CD4-positive, alpha-beta T cell treated with Interleukin-15 for 4 hours (primary cell): Measurements from ENCODE around the gene FAM3A.
A peak's percentile ranks its signal among the peaks of the same experiment; 100 is the strongest.
"Not testable (repeated sequence)": the region's sequence is repeated elsewhere in the genome, so short reads cannot be mapped to it uniquely, and the experiment has no call there.

Experiments used
- DNase-seq: peaks from one replicate; pipeline ENCODE4 v3.0.0-alpha.2; 2020; ENCODE audit warnings: low spot score

FAM3A gene, protein sequence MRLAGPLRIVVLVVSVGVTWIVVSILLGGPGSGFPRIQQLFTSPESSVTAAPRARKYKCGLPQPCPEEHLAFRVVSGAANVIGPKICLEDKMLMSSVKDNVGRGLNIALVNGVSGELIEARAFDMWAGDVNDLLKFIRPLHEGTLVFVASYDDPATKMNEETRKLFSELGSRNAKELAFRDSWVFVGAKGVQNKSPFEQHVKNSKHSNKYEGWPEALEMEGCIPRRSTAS

DNA sequence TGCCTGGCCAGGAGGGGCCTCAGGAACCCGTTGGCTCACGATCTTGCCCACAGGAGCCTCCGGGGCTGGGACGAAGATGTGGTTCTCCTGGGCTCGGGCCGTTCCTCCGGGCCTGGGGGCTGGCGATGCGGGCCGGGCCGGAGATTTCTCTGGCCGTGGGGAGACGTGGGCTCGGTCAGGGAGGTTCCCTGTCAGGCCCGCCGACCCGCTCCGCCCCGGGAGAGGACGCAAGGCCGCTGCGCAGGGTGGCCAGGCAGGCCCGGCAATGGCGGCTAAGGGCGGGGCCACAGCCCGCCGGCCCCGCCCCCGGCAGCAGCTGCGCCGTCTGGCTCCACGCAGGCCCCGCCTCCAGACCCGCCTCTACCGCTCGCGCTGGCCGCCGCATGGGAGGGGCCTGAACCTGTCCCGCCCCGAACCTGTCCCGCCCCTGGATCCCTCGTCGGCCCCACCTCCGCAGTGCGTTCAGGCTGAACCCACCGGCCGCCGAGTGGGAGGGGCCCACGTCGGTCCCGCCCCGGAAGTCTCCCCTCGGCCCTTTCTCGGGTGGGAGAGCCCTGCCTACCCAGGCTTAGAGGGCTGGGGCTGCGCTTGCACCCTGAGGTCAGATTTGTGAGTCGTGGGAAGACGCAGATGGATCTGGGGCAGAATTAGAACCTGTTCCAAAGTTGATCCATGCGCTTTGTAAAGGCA is at the start of gene FAM3A:
TSS of gene FAM3A (minus strand) at position 267 of the 690 bp plus-strand sequence. CDS start 460 bp downstream, outside the sequence.
- DNase-seq = peak; percentile 92

DNA sequence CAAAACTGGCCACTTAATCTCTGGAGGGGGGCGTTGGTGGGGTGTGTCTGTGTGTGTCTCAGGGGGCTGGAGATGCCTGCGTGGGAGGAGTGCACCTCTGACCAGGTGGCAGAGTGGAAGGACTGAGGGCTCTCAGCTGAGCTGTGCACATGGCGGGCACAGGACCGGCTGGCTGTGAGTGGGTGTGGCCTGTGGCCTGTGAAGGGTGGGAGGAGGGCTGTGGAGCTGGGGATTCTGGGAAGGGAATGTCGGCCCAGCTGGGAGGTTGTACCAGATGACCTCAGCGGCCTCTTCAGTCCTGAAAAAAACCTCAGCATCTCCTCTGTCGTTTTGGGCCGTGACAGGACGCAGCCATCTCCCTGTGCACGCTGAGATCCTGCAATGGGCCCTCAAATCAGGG is 46.3 kb upstream of the FAM3A start:
- DNase-seq = not testable (repeated sequence)

DNA sequence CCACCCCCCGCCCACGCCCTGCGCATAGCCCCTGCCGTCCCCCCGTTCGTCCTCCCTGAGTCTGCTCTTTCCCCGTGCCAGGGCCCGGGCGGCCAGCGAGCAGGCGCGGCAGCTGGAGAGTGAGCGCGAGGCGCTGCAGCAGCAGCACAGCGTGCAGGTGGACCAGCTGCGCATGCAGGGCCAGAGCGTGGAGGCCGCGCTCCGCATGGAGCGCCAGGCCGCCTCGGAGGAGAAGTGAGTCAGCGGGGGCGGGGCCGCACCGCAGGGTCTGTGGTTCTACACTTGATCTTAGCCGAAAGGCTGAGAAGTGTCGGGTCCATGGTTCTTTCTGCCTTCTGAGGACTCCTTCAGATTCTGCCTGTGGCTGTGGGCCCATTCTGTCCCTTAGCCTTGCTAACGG is 44.3 kb upstream of the FAM3A start:
- DNase-seq = not testable (repeated sequence)

DNA sequence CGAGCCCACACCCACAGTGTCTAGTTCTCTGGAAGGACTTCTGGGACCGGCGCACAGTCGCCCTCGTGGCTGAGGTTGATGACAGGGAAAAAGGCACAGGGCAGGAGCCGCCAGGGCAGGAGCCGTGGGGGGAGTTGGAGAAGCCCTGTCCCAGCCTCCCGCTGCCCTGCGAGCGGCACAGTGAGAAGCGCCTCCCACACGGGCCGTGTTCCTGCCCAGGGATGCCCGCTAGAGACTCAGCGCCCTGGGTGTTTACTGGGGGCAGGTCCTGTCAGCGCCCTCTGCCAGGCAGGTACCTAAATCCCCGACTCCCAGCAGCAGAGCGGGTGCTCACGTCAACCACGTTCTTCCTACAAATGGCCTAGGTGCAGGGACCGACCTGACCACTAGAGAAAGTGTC is 42.9 kb upstream of the FAM3A start:
- DNase-seq = not testable (repeated sequence)

DNA sequence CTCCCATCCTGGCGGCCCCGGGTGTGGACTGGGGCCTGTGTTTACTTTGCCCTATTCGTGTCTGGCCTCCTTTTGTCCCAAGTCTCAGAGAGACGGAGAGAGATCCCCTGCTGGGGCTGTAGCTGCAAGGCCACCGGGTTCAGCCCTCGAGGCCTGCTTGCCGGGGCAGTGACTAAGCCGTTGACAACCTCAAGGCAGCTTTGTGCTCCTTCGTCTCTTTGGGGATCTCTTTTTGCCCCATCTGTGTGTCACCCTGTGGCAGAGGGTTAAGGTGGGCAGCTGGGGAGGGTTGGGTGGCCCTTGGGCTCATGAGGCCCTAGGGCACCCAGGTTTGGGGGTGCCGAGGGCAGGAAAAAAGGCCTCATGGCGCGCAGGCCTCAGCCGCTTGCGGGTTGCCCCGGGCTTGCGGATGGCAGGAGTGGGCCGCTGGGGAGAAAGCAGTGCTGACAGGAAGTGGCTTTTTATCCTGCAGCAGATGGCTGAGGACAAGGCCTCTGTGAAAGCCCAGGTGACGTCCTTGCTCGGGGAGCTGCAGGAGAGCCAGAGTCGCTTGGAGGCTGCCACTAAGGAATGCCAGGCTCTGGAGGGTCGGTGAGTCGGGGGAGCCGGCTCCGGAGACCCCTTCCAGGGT is 42.1 kb upstream of the FAM3A start:
- DNase-seq = not testable (repeated sequence)

DNA sequence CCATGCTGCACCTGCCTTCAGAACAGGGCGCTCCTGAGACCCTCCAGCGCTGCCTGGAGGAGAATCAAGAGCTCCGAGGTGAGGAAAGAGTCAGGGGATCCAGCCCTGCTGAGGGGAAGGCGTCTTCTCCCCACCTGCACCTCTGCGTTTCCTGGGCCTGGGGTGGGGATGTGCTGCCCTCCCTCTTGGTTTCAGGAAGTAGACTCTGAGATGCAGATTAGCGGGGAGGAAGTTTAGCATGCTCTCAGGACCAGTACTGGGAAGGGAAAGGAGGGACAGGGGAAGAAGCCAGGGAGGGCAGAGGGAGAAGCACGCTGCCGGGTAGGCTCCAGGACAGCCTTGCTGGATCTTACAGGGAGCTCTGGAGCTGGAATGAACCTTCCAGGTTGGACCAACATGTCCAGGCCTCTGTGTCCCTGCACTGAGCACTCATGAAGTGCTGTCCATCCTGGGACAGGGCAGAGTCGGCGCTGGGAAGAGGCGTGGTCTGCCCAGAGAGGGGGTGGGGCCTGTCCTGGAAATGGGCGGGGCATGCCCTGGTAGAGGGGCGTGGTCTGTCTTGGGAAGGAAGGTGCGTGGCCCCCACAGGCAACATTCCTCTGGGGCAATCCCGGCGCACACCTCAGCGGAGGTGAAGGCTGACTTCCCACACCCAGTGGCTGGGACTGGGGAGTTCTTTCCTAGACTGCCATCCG is 36.2 kb upstream of the FAM3A start:
- DNase-seq = not testable (repeated sequence)

DNA sequence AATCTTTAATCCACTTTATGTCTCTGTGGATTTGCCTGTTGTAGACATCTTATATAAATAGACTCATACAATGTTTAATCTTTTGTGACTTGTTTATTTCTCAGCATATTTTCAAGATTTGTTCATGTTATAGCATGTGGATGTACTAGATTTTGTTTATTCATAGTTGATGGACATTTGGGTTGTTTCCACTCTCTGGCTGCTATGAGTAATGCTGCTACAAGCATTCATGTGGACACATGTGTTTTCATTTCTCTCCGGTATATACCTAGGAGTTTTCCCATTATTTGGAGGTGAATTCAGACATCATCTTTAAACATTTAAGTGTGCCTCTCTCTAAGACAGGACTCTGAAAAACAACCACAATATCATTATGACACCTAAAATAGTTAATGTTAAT is 33.7 kb upstream of the FAM3A start:
- DNase-seq = no peak

DNA sequence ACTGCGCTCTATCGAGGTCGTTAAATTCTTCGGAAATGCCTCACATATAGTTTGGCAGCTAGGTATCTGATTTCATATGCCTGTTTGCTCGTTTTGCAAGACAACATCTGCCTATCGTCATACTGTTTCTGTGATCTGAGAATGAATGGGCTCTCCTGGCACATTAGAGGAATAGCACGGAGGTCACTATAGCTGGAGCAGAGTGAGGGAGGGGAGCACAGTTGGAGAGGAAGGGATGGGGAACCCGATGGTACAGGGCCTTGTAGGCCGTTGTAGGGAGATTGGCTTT is 31.9 kb upstream of the FAM3A start:
- DNase-seq = no peak

DNA sequence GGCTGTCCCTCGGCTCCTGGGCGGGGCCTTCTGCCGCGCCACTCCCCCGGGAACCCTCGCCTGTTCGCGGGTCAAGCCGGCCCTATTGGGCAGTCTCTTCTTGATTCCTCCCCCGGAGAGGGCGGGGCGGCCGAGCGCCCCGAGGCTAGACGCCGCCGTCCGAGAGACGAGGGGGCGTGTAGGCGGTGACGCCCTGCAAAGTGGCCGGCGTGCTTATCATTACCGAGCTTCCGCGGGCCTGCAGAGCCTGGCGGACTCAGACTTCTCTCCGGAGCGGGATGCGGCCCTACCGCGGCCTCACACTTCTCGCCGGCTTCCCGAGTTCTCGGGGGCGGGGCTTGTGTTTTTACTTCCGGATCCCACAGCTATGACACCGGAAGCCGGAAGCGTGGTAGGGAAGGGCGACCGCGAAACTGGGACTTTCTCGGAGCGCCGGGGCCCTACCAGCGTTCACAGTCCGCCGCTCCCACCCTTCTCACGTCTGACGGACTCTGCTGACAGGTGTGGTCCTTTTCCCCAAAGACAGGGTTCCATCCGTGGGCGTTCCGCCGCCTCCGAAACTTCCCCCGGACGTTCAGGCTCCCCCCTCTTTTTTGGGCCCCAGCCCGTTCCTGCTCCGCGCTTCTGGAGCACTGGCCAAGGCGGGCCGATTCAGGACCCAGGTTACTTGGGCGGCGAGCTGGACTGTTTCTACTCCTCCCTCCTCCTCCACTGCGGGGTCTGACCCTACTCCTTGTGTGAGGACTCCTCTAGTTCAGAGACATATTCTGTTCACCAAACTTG is 31.4 kb upstream of the FAM3A start, which contains the start of gene IKBKG:
TSS of gene IKBKG (plus strand) at position 376 of the 783 bp plus-strand sequence. CDS start 4,383 bp downstream, outside the sequence.
- peak; percentile 90 for DNase-seq

DNA sequence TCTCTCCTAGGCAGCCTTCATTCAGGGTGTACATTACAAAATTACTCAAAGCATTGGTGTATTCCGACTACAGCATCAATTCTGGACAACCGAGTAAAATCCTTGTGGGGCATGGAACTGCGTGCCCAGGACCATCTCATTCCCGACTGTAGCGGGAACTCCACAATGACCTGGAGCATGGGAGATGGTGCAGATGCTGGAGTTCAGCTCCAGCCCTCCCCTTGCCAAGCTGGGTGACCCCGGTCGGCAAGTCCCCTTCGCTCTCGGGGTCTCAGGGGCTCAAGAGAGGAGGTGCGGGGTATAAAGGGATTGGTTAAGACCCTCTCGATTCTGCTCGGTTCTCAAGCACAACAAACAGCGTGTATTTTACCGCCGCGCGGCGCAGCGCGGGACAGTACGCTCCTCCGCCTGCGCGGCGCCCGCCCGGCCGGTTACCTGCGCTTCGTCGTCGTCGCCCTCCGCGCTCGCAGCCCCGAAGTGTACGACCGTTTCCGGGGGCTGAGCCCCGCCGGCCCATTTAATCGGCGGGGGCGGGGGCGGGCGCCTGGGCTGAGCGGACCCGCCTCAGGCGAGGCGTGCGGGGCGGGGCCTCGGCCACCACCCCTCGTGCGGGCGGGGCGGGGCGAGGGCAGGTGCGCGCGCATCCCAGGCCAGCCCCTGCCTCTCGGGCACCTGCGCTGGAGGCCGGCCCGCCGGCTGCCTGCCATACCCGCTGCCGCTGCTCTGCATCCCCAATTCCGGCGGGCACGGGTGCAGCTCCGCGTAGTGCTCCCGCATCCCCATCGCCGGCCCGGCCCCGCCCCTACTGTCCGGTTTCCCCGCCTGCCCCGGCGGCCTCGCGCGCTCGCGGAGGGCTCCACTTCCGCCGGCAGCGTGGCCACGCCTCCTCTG is 30.6 kb upstream of the FAM3A start, which contains the start of gene G6PD:
TSS of gene G6PD (minus strand) at position 493 of the 891 bp plus-strand sequence. CDS start 691 bp downstream, outside the sequence.
- DNase-seq = peak; percentile 79

DNA sequence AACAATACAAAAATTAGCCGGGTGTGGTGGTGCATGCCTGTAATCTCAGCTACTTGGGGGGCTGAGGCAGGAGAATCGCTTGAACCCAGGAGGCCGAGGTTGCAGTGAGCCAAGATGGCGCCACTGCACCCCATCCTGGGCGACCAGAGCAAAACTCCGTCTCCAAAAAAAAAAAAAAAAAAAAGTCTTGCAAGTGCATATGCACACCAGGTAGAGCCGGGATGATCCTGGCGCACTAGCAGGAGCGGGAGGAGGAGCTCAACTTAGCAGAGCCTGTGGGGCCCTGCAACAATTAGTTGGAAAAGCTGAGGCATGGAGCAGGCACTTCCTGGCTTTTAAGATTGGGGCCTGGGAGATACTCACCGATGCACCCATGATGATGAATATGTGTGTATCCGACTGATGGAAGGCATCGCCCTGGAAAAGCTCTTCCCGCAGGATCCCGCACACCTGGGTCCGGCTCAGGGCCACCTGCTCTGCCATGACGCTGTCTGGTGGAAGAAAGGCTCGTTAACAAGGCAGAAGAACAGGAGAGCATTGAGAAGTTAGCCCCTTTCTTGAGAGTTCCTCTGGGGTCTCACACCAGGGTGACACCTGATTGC is 29.7 kb upstream of the FAM3A start:
- no peak for DNase-seq

DNA sequence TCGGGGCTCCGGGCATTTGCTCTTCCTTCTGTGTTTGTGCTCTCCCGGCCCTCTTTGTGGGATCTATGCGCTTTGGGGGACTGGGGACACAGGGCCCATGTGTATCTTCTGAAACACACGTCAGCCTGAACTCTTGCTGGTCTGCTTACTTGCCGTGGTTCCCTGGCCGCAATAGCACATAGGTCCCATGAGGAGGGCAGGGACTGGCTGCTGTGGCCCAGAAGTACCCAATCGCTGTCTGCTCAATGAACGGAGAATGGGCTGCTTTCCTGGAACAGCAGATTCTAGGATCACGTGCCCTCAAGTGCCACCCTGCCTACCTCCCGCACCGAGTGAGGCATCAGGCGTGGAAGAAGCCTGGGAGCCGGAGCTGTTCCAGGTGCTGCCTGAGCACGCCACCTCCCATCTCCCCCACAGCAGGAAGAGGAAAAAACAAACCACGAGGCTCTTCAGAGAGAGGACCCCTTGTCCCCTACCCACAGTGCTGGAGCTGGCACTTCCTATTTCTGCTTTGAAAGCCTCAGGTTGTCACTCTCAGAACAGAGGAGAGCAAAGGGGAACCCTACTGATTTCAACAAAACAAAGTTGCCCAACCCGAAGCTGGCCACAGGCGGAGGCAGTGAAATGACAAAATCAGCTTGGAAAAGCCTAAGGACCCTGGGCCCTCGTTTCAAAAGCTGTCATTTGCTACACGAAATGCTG is 26.8 kb upstream of the FAM3A start:
- DNase-seq = peak; percentile 22

DNA sequence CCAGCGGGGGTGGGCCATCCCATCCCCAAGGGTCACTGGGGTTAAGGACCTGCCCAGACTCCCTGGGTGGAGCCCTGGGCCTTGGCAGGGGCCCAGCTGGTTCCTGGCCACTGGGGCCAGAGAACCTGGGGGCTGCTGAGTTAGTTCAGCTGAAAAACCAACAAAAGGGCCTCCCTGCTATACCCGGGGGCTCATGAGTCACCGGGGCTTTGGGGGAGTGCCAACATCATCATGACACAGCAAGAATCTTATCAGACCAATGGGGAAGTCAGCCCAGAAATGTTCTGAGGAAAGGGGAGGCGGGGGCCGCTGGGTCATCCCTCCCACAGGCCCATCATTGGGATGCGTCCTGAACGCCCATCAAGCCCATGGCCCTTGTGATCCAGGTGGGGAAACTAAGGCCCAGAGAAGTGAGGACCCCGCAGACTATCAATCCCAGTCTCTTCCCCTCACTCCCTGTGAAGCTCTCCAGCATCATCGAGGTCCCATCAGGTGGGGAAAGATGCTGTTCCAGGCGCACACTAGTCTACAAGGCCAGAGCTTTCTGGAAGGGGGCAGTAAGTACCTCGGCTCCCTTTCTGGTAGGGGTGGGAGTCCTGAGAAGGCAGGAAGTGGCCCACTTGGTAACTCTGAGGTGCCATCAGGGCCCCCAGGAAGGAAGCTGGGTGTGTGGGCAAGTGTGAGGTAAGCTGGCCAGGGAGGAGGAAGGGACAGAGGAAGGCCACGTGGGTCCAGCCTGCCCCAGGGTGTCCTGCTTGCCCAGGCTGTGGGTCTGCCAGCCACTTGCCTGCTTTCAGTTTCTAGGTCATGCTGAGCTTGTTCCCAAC is 26.1 kb upstream of the FAM3A start:
- DNase-seq = peak; percentile 44

DNA sequence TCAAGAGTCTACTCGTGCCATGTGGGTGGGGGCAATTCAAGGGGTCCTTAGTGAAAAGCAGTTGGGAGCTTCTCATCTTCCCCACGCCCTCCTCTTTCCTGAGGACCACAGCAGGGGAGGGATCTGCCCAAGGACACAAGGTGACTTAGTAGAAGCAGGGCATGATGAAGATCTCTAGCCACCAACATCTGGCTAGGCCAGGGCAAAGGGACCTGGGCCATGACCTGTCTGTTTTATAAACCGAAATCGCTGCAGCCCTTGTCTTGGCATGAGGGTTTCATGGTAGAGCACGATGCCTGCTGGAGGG is 25.5 kb upstream of the FAM3A start:
- DNase-seq = no peak

DNA sequence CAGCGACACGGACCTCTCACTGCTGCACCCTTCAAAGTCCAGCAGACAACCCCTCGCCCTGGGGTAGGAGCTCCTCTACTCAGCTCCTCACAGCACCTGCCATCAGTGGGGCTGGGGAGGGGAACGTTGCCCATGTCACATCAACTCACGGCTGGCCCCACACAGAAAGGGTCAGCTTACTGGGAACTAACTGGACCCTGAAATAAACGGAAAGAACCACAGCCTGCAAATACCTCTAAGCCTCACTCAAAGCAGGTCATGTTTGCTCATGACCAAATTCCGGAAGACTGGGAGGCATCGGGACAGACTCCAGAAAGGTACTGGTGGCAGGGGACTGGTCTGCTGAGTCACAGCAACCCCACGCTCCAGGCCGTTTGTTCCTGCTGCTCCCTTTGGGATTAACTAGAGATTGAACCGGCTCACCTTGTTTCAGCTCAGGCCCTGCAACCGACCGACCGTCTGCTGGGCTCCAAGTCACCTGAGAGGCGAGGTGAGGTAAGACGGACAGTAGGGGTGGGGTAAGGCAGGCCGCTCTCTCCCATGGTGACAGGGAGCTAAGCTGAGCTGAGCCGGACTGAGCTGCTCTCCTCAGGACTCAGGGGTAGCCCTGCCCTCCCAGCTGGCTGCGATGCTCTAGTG is 25.0 kb upstream of the FAM3A start:
- no peak for DNase-seq

DNA sequence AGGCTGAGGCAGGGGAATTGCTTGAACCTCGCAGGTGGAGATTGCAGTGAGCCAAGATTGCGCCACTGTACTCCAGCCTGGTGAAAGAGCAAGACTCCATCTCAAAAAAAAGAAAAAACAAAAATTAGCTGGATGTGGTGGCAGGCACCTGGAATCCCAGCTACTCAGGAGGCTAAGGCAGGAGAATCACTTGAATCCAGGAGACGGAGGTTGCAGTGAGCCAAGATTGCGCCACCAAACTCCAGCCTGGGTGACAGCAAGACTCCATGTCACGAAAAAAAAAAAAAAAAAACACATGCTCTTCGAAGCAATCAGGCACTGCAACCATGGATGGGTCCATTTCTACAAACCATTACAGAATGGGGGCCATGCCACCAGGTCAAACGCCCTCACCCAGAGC is 24.3 kb upstream of the FAM3A start:
- not testable (repeated sequence) for DNase-seq

DNA sequence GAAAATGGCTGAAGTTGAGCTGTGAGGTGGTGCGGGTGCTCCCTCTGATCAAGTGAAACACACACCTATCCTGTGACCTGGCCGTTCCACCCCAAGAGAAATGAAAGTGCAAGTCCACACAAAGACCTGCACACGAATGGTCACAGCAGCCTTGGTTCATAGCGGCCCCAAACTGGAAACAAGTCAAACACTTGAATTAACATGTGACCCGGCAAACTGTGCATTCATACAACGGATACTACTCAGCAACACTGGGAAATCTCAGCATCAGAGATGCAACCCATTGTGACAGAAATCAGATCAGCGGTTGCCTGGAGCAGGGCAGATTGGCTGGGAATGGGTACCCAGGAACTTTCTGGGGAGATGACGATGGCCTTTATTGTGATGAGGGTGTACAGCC is 23.0 kb upstream of the FAM3A start:
- DNase-seq = no peak

DNA sequence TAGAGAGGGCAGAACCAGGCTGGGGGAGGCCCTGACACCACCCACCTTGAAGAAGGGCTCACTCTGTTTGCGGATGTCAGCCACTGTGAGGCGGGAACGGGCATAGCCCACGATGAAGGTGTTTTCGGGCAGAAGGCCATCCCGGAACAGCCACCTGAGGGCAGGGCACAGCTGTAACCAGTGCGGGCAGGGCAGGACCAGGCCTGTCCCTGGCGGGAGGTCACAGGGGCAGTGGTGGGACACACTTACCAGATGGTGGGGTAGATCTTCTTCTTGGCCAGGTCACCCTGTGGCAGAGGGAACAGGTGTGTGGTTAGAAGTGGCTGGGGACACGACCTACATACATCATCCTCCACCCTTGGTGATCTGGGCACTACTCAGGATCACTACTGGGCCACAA is 19.9 kb upstream of the FAM3A start:
- no peak for DNase-seq
